Hepatocyte (in vitro differentiated cells): ENCODE results near the gene ATP6AP1. TPM values are rescaled to one million over a fixed set of nuclear protein-coding genes. Genes with fewer than 3 reads are reported as not detected.

Experiments
- DNase-seq: peaks from one replicate; pipeline ENCODE4 v3.0.0-alpha.2; 2016; ENCODE audit warnings: low spot score
- H2AFZ ChIP-seq: fragments of 200-600 bp; sonication (generic); 2 replicates; pipeline ENCODE4 v1.6.0; 2016; ENCODE audit warnings: antibody characterized with exemption, mild to moderate bottlenecking
- H3K27ac ChIP-seq: fragments of 200-600 bp; sonication (generic); 2 replicates; pipeline ENCODE4 v1.5.1; 2016; ENCODE audit warnings: mild to moderate bottlenecking
- H3K27me3 ChIP-seq: fragments of 200-600 bp; sonication (generic); 2 replicates; pipeline ENCODE4 v1.6.1; 2016
- H3K36me3 ChIP-seq: fragments of 200-600 bp; sonication (generic); replicated peaks from 2 replicates; pipeline ENCODE4 v1.5.1; 2016; ENCODE audit warnings: low read depth; ENCODE audit not compliant: insufficient read depth
- H3K4me1 ChIP-seq: fragments of 200-600 bp; sonication (generic); 2 replicates; pipeline ENCODE4 v1.5.1; 2016; ENCODE audit warnings: mild to moderate bottlenecking, moderate library complexity; ENCODE audit not compliant: insufficient read depth
- H3K4me2 ChIP-seq: fragments of 200-600 bp; sonication (generic); 2 replicates; pipeline ENCODE4 v1.6.0; 2016
- H3K4me3 ChIP-seq: fragments of 200-600 bp; sonication (generic); 2 replicates; pipeline ENCODE4 v1.5.1; 2016; ENCODE audit warnings: mild to moderate bottlenecking
- H3K79me2 ChIP-seq: fragments of 200-600 bp; sonication (generic); 2 replicates; pipeline ENCODE4 v1.6.0; 2017; ENCODE audit warnings: mild to moderate bottlenecking
- H3K9me2 ChIP-seq: fragments of 200-600 bp; sonication (generic); replicated peaks from 2 replicates; pipeline ENCODE4 v1.6.0; 2017; ENCODE audit warnings: mild to moderate bottlenecking; ENCODE audit not compliant: insufficient read depth
- H3K9me3 ChIP-seq: fragments of 200-600 bp; sonication (generic); 2 replicates; pipeline ENCODE4 v1.5.1; 2016; ENCODE audit warnings: low read depth, mild to moderate bottlenecking
- H4K20me1 ChIP-seq: fragments of 200-600 bp; sonication (generic); 2 replicates; pipeline ENCODE4 v1.6.0; 2016; ENCODE audit warnings: mild to moderate bottlenecking; ENCODE audit not compliant: insufficient read depth, poor library complexity, severe bottlenecking
- CTCF ChIP-seq: fragments of 200-600 bp; sonication (generic); IDR thresholded peaks from 2 replicates; pipeline ENCODE4 v1.5.1; 2016; ENCODE audit warnings: antibody characterized with exemption, mild to moderate bottlenecking; ENCODE audit not compliant: poor library complexity
- EZH2 ChIP-seq: fragments of 200-600 bp; sonication (generic); IDR thresholded peaks from 2 replicates; pipeline ENCODE4 v1.6.1; 2016; ENCODE audit warnings: antibody characterized with exemption, mild to moderate bottlenecking, borderline replicate concordance
- EZH2phosphoT487 ChIP-seq: fragments of 200-600 bp; sonication (generic); IDR thresholded peaks from one replicate; pipeline ENCODE4 v1.6.1; 2018; ENCODE audit warnings: antibody characterized with exemption, mild to moderate bottlenecking, low read depth, moderate library complexity; ENCODE audit not compliant: unreplicated experiment, severe bottlenecking
- WGBS: methylation state at CpG from one replicate; pipeline ENCODE4 v1.1.6; 2016; ENCODE audit warnings: low lambda C conversion rate; ENCODE audit errors: missing lambda C conversion rate; 5-methylcytosine and 5-hydroxymethylcytosine counted together
- polyA plus RNA-seq: library from polyadenylated mRNA; unstranded; fragments of >200 nt; fragmentation: Nextera tagmentation; extraction: Ambion mirVana; gene quantifications from 2 replicates; pipeline ENCODE4 v1.2.1, GENCODE V29; 2016
- total RNA-seq: library from RNA; depleted of rRNA; stranded (reverse); fragments of >200 nt; gene quantifications from 2 replicates; pipeline ENCODE4 v1.2.3, GENCODE V29; 2014

Gene ATP6AP1
- total and polyA plus RNA-seq, 2 experiments from 2014 or later: 131 to 268 TPM

GRCh38 chrX:154457491-154458115, 29.1 kb downstream of the ATP6AP1 start:
- Histone ChIP-seq H3K27me3 (no peaks in the 10 kb centered on the region), H2AFZ (peak overlapping the region; percentile 57), H3K36me3 (no peaks in the 10 kb centered on the region), H3K4me2 (peak overlapping the region; percentile 74), H3K27ac (peak overlapping the region; percentile 80), H3K4me3 (peak overlapping the region; percentile 29), H3K9me2 (no peaks in the 10 kb centered on the region), H3K4me1 (no peaks in the 10 kb centered on the region), H3K79me2 (peaks cover 23% of the 10 kb centered on the region), H4K20me1 (no peaks in the 10 kb centered on the region), H3K9me3 (no peaks in the 10 kb centered on the region)
- peak; percentile 75 for DNase-seq
- TF ChIP-seq EZH2phosphoT487 (no peak), EZH2 (no peak), CTCF (no peak)
- 70% methylated on average over 18 of the region's 65 CpGs for WGBS

- H3K27ac ChIP-seq: peak within 1 kb of the TSS; percentile 80
- H3K4me1 ChIP-seq: no peaks in the 10 kb centered on the region
- peak within 1 kb of the TSS; percentile 57 for H2AFZ ChIP-seq
- H3K27me3 ChIP-seq: no peaks in the 10 kb centered on the region
- H3K9me3 ChIP-seq: no peaks in the 10 kb centered on the region
- H3K79me2 ChIP-seq: peaks cover 23% of the 10 kb centered on the region
- no peaks in the 10 kb centered on the region for H4K20me1 ChIP-seq
- WGBS: 38% methylated on average over 20 of the region's 88 CpGs
- peak within 1 kb of the TSS; percentile 83 for H3K4me2 ChIP-seq
- DNase-seq: peak; percentile 74
- TF ChIP-seq EZH2 (no peak), EZH2phosphoT487 (no peak), CTCF (no peak)
- peak within 1 kb of the TSS; percentile 52 for H3K4me3 ChIP-seq
- H3K36me3 ChIP-seq: no peaks in the 10 kb centered on the region
- H3K9me2 ChIP-seq: no peaks in the 10 kb centered on the region
Measured at GRCh38 chrX:154458116-154458953, 29.9 kb downstream of the ATP6AP1 start, which contains the start of gene PLXNA3. PLXNA3 (plus strand) TSS chrX:154458281; CDS start chrX:154460184, 1,903 bp downstream.

GRCh38 chrX:154458954-154459778, 30.7 kb downstream of the ATP6AP1 start:
- peak; percentile 44 for DNase-seq
- H3K4me1 ChIP-seq: no peaks in the 10 kb centered on the region
- H3K4me2 ChIP-seq: peak overlapping the region; percentile 83
- H3K9me2 ChIP-seq: no peaks in the 10 kb centered on the region
- no peaks in the 10 kb centered on the region for H3K27me3 ChIP-seq
- WGBS: 51% methylated on average over 11 of the region's 15 CpGs
- H3K79me2 ChIP-seq: peaks cover 23% of the 10 kb centered on the region
- peak overlapping the region; percentile 20 for H3K27ac ChIP-seq
- TF ChIP-seq EZH2 (no peak), EZH2phosphoT487 (no peak), CTCF (no peak)
- H3K9me3 ChIP-seq: no peaks in the 10 kb centered on the region
- H3K4me3 ChIP-seq: peak overlapping the region; percentile 52
- H2AFZ ChIP-seq: no peak overlapping the region
- no peaks in the 10 kb centered on the region for H3K36me3 ChIP-seq
- H4K20me1 ChIP-seq: no peaks in the 10 kb centered on the region
